Smooth muscle cell of the brain vasculature (primary cell): Measurements from ENCODE around the gene NPBWR2.

Experiments used
- DNase-seq: peaks from one replicate; pipeline ENCODE4 v3.0.0-alpha.2; 2012; ENCODE audit warnings: low read depth, low spot score

Gene NPBWR2

GRCh38 chr20:64116541-64117431 is 9.4 kb upstream of the NPBWR2 start:
- no peak for DNase-seq

GRCh38 chr20:64116016-64116415 is 8.7 kb upstream of the NPBWR2 start:
- DNase-seq: no peak

GRCh38 chr20:64115171-64115911 is 8.0 kb upstream of the NPBWR2 start:
- DNase-seq: no peak

GRCh38 chr20:64114356-64114971 is 7.1 kb upstream of the NPBWR2 start:
- DNase-seq: no peak

- DNase-seq: no peak
Observed at GRCh38 chr20:64113796-64114355, 6.5 kb upstream of the NPBWR2 start.

- DNase-seq: no peak
Observed at GRCh38 chr20:64113444-64113775, 6.0 kb upstream of the NPBWR2 start.

DNA sequence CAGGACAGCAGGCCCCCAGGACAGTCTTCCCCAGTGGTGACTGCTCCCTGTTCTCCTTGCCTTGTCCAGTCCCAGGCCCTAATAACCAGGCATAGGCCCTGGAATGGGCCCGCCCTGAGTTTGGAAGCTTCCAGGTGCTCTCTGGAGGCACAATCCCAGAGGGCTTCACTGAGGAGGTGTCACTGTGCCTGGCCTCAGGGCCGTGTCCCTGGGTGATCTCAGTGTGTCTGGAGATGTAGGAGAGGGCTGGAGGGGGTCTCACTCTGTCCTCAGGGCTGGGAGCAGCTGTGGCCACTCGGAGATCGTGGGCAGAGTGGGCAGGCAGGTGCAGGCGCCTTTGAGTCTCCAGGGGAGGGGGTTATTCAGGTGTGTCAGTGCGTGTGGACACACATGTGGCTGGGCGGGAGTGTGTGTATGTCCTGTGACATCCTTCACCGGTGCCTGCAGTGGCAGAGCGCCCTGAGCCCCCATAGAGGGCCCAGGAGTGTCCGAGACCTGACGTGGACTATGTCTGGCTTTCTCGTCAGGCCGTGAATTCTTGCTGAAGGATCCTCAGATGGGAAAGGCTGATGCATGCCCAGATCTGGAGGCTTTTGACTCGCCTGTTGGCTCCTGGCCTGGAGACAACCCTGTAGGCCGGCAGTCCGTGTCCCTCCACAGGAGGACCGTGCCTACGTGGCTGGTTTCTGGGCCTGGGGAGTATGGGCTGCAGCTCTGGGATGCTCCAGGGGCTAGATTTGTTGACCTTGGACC is 5.5 kb upstream of the NPBWR2 start:
- DNase-seq: no peak

DNA sequence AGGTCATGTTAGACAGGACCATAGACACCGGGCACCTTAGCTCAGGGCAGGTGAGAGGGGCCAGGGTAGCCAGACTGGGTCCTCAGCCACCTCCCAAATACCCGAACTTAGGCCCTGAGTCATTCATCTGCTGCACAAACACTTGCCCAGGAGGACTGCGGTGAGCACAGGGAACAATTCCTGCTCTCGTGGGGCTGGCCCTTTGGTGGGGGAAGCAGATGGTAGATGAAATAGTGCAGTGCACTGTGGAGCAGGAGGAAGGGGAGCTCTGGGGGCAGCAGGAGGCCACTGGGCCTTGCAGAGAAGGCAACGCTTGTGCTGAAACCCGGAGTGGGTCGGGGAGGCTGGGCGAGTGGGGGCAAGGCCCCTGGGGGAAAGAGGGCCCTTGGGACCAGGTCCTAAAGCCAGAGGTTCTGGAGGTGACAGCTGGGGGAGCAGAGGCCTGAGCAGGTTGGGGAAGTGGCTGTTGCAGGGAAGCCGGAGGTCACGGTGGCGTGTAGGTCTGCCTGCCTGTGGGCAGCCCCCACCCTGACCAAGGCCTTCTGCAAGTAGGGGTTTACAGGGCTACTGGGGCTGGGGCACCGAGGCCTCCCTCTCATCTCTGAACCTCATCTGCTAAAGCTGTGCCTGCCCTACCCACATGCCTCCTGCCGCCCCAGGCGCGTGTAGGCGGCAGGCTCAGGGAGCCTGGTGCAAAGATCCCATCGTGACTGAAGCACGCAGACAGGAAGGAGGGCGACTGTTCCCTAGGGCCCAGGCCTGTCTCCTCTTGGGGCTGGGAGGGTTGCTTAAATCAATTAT is 4.7 kb upstream of the NPBWR2 start:
- DNase-seq: no peak

GRCh38 chr20:64110411-64111068 is 3.2 kb upstream of the NPBWR2 start:
- no peak for DNase-seq

DNA sequence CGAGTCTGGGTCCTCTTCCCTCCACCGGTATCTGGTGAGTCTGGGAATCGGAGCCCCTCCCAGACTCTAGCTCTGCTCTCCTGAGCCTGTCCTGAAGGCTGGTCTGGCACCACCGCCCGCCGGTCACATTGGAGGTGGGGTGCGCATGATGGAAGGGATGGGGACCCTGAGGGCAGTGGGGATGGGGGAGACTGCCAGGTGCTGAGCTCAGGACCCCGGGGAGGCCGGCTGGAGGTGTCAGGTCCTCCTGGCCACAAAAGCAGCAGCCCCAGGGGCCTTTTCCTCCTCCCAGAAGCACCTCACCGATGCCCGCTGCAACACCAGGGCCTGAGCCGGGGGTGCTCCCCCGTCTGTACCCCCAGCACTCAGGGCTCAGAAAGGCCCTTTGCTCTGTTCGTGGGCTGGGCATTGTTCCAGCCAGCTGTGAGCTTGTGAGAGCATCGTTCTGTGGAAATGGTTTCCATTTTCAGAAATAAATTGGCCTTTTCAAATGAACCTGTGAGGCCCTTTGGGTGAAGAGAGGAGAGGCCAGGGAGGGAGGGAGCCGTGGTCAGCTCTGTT is 2.5 kb upstream of the NPBWR2 start:
- DNase-seq: no peak

DNA sequence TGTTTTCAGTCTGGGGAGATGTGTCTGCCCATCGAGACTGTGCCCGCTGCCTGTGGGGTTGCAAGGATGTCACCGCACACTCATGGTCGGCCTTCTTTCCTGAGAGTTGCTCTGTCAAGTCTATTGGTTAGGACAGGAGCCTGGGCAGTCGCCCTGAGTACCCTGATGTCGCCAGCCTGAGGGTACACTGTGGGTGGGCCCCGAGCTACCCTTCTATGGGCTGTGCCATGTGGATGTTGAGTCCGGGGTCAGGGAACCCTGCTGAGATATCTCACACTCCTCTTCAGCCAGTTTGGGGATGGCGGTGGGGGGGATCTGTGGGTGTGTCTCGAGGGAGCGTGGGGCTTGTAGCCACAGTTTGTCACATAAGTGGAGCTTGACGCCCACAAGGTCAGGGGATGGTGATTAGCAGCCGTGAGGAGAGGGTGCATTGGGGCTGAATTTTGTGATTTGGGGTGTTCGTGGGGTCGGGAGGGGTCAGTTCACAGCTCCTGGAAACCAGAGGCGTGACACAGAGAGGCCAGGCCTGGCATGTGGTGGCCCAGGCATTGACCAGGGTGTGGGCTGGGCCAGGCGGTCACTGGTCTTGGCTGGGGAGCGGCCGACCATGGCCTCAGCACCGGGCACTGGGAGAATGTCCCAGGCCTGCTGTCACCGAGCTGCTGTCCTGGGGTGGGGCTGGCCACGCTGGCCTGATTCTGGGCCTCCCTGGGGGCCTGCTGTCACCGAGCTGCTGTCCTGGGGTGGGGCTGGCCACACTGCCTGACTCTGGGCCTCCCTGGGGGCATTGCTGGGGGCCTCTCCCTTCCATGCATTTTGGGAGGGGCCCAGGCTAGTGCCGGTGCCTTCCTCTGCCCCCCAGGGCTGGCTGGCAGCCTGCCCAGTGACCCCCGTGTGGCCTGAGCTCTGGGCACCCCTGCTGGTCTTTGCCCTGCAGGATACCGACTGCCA is 1.6 kb upstream of the NPBWR2 start:
- no peak for DNase-seq

DNA sequence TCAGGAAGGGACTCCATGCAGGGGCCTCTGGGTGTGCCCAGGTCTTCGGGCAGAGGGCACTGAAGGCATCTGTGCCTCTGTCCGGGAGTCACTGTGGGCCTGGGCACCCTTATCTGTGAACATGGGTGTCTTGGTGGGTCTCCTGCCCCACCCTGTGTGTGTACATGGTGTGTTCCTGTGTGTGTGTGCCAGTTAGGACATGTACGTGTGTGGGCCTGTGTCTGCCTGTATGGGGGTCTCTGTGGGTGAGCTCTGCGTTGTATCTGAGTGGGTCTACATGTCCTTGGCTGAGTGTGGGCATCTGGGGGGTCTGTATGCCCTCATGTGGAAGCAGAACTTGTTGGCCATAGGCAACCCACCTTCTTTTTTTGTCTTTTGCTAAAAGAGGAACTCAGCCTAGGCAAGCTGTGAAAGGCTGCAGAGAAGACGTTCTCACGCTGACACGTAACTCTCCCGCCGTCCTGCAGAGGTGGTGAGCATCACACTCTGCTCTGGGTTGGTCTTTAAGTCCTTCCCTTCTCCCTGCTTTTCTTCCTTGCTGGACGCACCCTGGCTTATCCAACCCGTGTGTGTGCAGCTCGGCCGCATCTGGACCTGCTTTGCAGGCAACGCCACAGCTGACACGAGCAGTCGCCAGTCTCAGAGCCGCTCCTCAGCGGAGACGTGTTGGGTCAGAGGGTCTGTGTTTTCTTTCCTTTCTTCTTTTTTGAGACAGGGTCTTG is 532 bp upstream of the NPBWR2 start:
- DNase-seq: no peak

DNA sequence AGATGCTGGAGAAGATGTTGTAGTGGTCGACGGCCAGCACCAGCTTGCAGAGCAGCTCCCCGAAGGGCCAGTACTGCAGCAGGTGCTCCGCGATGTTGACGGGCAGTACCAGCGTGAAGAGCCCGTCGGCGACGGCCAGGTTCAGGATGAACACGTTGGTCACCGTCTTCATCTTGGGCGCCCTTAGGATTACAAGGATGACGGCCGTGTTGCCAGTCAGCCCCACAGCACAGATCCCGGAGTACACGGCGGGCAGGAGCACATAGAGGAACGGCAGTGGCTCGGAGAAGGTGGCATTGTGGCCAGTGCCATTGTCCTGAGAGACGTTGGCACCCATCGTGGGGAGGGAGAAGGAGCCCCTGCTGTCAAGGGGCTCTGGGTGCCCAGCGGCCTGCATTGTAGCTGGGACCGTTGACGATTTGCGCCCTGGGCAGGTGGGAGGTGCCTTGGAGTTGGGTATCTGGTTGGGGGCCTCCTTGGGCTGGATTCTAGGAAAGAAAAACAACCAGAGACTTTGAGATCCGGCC is 867 bp downstream of the NPBWR2 start:
- DNase-seq: no peak

DNA sequence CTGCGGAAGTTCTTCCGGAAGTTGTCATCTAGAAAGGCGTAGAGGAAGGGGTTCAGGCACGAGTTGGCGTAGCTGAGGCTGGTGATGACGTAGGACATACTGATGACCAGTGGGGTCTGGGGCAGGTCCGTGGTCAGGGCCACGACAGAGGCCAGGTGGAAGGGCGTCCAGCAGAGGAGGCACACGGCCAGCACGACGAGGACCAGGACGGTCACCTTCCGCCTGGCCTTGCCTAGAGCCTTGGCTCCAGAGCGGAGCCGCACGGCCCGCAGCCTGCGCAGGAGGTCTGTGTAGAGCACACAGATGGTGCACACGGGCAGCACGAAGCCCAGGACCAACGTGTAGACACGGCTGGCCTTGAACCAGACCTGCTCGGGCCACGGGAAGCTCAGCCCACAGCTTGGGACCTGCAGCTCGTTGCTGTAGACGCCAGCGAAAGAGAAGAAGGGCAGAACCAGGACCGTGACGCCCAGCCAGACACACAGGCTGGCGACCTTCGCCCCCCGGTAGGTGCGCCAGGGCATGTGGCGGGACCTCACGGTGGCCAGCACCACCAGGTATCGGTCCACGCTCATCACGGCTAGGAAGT is 1.4 kb downstream of the NPBWR2 start:
- DNase-seq: no peak

- DNase-seq: no peak
Observed at GRCh38 chr20:64104667-64105451, 2.5 kb downstream of the NPBWR2 start.

DNA sequence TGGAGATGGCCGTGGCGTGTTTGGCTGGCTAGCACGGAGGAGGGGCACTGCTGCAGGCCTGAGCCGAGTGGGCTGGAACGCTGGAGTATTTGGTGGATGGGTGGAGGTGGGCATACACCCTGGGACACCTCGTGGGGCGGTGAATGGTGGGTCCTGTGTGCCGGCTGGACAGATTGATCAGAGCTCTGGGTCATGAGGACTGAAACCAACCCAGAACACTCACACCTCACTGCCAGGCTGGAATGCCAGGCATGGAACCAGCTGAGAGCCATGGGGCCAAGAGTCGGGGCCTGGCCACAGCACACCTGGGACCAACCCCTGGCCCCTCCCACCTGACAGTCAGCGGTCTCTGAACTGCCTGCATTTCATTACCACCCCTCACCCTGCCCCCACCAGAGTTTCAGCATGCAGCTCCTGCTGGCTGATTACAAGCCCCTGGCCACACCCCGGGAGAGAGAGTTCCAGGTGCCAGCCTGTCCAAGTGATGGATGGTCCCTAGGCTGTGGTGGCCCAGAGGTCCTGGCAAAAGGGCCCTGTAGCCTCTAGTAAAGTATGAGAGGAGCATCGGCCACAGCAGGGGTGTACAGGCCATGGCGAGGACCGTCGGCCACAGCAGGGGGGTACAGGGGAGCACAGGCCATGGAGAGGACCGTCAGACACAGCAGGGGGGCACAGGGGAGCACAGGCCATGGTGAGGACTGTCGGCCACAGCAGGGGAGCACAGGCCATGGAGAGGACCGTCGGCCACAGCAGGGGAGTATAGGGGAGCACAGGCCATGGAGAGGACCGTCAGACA is 3.3 kb downstream of the NPBWR2 start:
- no peak for DNase-seq
